HUES48 (cell line): ENCODE measurements around the gene MS4A15.

Experiments
- H3K27ac ChIP-seq: one replicate; pipeline ENCODE4 v1.7.0; 2013; ENCODE audit warnings: low read depth, low read length, inconsistent platforms
- H3K27me3 ChIP-seq: 2 replicates; pipeline ENCODE4 v1.6.1; 2013; ENCODE audit warnings: mild to moderate bottlenecking, low read length; ENCODE audit not compliant: control insufficient read depth, insufficient read depth
- H3K36me3 ChIP-seq: 2 replicates; pipeline ENCODE4 v1.6.1; 2013; ENCODE audit warnings: low read length; ENCODE audit not compliant: control insufficient read depth, insufficient read depth
- H3K4me1 ChIP-seq: 2 replicates; pipeline ENCODE4 v1.6.1; 2013; ENCODE audit warnings: mild to moderate bottlenecking, low read length; ENCODE audit not compliant: control insufficient read depth, insufficient read depth
- H3K4me3 ChIP-seq: 2 replicates; pipeline ENCODE4 v1.5.1; 2013; ENCODE audit warnings: mild to moderate bottlenecking, low read depth, low read length
- H3K9ac ChIP-seq: 2 replicates; pipeline ENCODE4 v1.6.1; 2013; ENCODE audit warnings: mild to moderate bottlenecking, low read depth, low read length, moderate library complexity
- H3K9me3 ChIP-seq: 2 replicates; pipeline ENCODE4 v1.6.1; 2013; ENCODE audit warnings: low read length; ENCODE audit not compliant: control insufficient read depth, insufficient read depth

The MS4A15 gene

DNA sequence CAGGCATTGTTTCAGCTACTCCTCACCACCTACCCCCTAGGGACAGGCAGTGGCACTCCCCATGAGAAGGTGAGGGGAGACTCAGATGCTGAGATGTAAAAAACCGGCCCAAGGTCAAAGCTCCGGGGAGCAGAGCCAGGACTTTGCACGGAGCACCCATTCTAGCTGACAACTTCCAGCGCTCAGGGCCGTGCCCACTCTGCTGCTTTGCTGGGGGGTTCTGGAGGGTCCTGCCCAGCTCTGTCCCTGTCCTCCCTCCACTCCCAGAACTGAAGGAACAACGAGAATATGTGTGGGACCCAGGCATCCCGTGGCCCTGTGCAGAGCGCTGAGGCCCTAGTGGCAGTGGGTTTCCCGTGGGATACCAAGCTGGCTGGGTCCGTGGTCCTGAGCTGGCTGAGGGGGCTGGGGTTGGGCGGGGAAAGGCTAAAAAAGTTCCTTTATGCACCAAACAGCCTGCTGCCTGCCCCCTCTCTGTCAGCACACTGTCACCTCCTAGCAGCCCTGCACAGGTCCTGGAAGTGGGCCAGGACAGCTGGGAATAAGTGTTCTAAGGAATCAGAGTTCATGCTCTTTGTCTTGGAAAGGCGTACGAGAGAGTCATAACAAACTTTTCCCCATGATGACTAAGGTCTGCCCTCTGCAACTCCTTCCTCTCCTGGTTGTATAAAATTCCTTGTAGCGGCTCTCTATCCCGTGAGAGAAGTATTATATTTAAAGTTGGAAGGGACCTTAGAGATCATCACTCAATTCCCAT, 30.3 kb downstream of the MS4A15 start:
- no peaks in the 10 kb centered on the region for H3K4me1 ChIP-seq
- no peak overlapping the region for H3K9ac ChIP-seq
- no peak overlapping the region for H3K27ac ChIP-seq
- H3K36me3 ChIP-seq, result no peaks in the 10 kb centered on the region
- H3K9me3 ChIP-seq, result peaks cover 19% of the 10 kb centered on the region
- H3K4me3 ChIP-seq, result no peak overlapping the region
- H3K27me3 ChIP-seq, result no peaks in the 10 kb centered on the region

DNA sequence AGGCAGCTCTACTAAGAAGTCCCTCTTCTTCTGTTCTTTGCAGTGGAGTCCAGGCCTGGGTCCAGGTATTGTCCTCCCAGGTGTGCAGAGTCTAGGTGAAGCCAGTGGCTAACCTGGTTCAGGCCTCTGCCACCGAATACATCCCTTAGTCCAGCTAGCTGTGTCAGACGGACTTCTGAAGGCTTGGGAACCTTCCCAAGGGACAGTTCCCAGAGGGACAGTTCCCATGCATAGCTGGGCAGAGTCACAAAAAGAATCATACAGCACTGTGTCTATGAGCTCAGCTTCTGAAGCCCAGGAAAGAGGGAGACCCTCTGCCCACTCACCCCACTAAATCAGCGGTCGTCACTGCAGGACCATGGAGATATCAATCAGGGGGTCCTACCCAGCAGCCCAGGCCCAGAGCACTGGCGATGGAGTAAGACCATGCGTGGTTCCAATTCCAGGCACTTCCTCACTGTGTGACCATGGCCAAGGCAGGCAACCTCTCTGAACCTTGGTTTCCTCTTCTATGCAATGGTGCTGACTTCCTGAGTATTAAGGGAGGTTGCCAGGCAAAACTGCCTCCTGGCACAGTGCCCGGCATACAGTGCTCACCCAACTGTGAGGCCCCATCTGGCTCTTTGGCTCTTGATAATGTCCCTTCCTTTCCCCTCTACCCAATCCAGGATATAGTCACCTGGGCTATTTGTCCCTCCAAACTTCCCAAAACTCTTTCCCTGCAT, 31.9 kb downstream of the MS4A15 start:
- no peak overlapping the region for H3K9ac ChIP-seq
- no peaks in the 10 kb centered on the region for H3K4me1 ChIP-seq
- H3K4me3 ChIP-seq, result no peak overlapping the region
- no peaks in the 10 kb centered on the region for H3K27me3 ChIP-seq
- no peaks in the 10 kb centered on the region for H3K36me3 ChIP-seq
- no peak overlapping the region for H3K27ac ChIP-seq
- H3K9me3 ChIP-seq, result peaks cover 35% of the 10 kb centered on the region

GRCh38 chr11:60790726-60791125, 34.1 kb downstream of the MS4A15 start:
- H3K4me3 ChIP-seq, result no peak overlapping the region
- H3K27me3 ChIP-seq, result no peaks in the 10 kb centered on the region
- H3K4me1 ChIP-seq, result no peaks in the 10 kb centered on the region
- no peaks in the 10 kb centered on the region for H3K36me3 ChIP-seq
- H3K27ac ChIP-seq, result no peak overlapping the region
- H3K9me3 ChIP-seq, result peaks cover 52% of the 10 kb centered on the region
- H3K9ac ChIP-seq, result no peak overlapping the region

DNA sequence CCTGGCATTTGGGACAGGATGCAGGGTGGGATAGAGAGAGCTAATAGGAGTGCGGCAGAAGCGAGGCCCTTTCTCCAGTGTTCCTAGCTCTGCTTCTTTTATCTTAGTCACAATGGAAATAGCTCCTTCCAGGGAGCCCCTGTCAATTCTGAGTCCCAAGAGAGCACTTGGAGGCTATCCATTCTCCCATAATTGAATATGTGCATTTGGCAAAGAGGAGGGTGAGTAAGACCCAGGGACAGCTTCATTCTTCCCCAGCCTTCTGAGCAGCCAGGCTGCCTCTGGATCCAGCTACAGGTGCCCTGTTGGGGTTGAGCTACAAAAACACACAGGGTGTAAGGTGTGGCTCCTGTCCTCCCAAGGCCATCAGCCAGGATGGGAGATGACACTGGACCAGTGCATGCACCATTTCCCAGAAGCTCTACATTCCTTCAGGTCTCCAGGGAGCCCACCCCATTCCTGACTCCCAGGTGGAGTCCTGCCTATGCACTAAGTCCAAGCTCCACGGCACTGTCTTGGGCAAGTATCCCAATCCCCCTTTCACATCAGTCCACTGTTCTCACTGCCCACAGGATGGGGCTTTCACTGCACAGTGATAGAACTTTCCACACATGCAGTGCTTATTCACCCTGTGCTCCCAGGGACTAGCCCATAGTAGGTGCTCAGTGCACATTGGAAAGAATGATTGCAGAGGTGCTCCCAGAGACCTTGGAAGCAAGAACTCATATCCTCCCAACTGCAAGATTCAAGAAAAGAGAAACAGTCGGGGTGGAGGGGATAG, 34.7 kb downstream of the MS4A15 start:
- H3K4me1 ChIP-seq, result no peaks in the 10 kb centered on the region
- peaks cover 52% of the 10 kb centered on the region for H3K9me3 ChIP-seq
- H3K36me3 ChIP-seq, result no peaks in the 10 kb centered on the region
- H3K27me3 ChIP-seq, result no peaks in the 10 kb centered on the region
- no peak overlapping the region for H3K27ac ChIP-seq
- no peak overlapping the region for H3K4me3 ChIP-seq
- no peak overlapping the region for H3K9ac ChIP-seq

GRCh38 chr11:60792521-60792920, 35.9 kb downstream of the MS4A15 start:
- Histone ChIP-seq H3K4me3 (no peak overlapping the region), H3K4me1 (no peaks in the 10 kb centered on the region), H3K27ac (no peak overlapping the region), H3K27me3 (no peaks in the 10 kb centered on the region), H3K9me3 (peaks cover 52% of the 10 kb centered on the region), H3K36me3 (no peaks in the 10 kb centered on the region), H3K9ac (no peak overlapping the region)

DNA sequence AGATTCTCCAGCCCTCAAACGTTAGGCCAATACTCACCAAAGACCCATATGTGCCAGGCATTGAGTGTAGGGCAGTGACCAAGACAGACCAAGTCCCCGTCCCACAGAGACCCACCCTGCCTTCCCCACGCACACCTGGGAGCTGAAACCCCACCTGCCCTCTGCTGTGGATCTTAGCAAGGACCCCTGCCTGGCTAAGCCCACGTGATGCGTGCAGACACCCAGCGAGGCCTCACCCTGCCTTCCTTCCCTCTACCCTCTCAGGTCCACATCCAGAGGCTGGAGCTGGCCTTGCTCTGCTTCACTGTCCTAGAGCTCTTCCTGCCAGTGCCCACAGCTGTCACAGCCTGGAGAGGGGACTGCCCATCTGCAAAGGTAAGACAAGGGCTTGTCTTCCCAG, 38.6 kb downstream of the MS4A15 start:
- Histone ChIP-seq H3K27ac (no peak overlapping the region), H3K27me3 (no peaks in the 10 kb centered on the region), H3K9ac (no peak overlapping the region), H3K4me3 (no peak overlapping the region), H3K36me3 (no peaks in the 10 kb centered on the region), H3K9me3 (peaks cover 47% of the 10 kb centered on the region), H3K4me1 (no peaks in the 10 kb centered on the region)

- peaks cover 22% of the 10 kb centered on the region for H3K9me3 ChIP-seq
- H3K27ac ChIP-seq, result no peak overlapping the region
- H3K27me3 ChIP-seq, result no peaks in the 10 kb centered on the region
- no peak overlapping the region for H3K4me3 ChIP-seq
- H3K4me1 ChIP-seq, result no peaks in the 10 kb centered on the region
- H3K36me3 ChIP-seq, result no peaks in the 10 kb centered on the region
- no peak overlapping the region for H3K9ac ChIP-seq
These were observed 41.4 kb downstream of the MS4A15 start for GRCh38 chr11:60797846-60798630.

DNA sequence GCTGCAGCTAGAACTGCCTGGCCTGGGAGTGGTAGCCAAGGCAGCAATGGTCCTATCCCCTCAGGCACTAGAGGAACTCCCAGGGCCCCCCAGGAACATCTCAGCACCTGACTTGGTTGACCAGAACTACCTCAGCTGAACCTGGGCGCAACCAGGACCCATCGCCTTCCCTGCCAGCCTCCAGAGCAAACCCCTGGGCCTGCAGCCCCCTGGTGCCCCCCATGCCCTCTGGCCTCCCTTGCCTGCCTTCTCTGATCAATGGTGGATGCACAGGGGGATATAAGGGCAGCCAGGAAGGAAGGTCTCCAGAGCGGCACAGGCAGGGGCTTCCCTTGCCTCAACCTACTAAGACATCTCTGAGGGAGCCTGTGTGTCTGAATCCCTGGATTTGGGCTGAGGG, 42.0 kb downstream of the MS4A15 start:
- Histone ChIP-seq H3K4me1 (no peaks in the 10 kb centered on the region), H3K9ac (no peak overlapping the region), H3K27me3 (no peaks in the 10 kb centered on the region), H3K4me3 (no peak overlapping the region), H3K27ac (no peak overlapping the region), H3K36me3 (no peaks in the 10 kb centered on the region), H3K9me3 (peaks cover 16% of the 10 kb centered on the region)

GRCh38 chr11:60801194-60801593, 44.5 kb downstream of the MS4A15 start:
- Histone ChIP-seq H3K36me3 (no peaks in the 10 kb centered on the region), H3K4me1 (no peaks in the 10 kb centered on the region), H3K4me3 (no peak overlapping the region), H3K27ac (no peak overlapping the region), H3K27me3 (no peaks in the 10 kb centered on the region), H3K9ac (no peak overlapping the region), H3K9me3 (no peaks in the 10 kb centered on the region; the same call in 1 of the 2 replicates)

DNA sequence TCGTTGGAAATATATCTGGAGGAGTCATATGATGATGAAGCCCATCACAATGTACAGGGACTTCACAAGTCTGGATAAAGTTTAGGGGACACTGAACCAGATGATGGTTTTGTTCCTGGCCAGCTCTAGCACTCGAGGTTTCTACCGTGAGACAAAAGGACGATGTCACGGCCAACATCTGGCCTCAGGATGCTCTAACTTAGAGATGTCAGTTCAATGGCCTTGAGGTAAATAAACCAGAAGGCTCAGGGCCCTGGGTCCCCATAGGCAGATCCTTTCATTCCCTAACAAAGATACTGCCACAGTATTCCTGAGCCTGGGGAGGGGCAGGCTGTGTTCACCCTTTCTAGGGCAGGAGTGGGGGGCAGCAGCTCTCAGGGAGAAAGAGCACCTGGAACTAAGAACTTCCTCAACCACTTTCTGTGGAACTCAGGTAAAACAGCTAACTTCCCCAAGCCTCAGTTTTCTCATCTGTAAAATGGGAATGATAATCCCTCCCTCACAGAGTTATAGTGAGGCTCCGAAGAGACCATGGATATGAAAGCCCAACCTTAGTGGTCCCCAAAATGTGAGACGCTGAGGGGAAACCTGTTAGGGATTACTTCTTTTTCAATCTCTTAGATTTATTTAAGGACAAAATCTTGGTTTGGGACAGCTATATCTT, 46.7 kb downstream of the MS4A15 start:
- no peak overlapping the region for H3K9ac ChIP-seq
- no peak overlapping the region for H3K27ac ChIP-seq
- H3K36me3 ChIP-seq, result no peaks in the 10 kb centered on the region
- no peaks in the 10 kb centered on the region for H3K4me1 ChIP-seq
- H3K9me3 ChIP-seq, result no peaks in the 10 kb centered on the region; the same call in 1 of the 2 replicates
- H3K27me3 ChIP-seq, result no peaks in the 10 kb centered on the region
- no peak overlapping the region for H3K4me3 ChIP-seq
